H9 (cell line): ENCODE measurements around the gene CCDC192. TPM values are rescaled to one million over a fixed set of nuclear protein-coding genes. Genes with fewer than 3 reads are reported as not detected.

ENCODE experiments used
- DNase-seq: peaks from one replicate; pipeline ENCODE4 v3.0.0-alpha.2; 2017
- H2AFZ ChIP-seq: one replicate; pipeline ENCODE4 v1.6.1; 2013; ENCODE audit warnings: mild to moderate bottlenecking, low read length, control low read depth, moderate library complexity
- H2AK5ac ChIP-seq: 2 replicates; pipeline ENCODE4 v1.6.1; 2013; ENCODE audit warnings: low read length, control low read depth, mixed read lengths; ENCODE audit not compliant: insufficient read length
- H2BK120ac ChIP-seq: one replicate; pipeline ENCODE4 v1.6.1; 2013; ENCODE audit warnings: low read depth, mild to moderate bottlenecking, low read length, control low read depth, inconsistent platforms; ENCODE audit not compliant: poor library complexity, severe bottlenecking
- H2BK12ac ChIP-seq: 2 replicates; pipeline ENCODE4 v1.6.1; 2013; ENCODE audit warnings: low read length, control low read depth, mixed read lengths, low read depth; ENCODE audit not compliant: insufficient read length
- H2BK15ac ChIP-seq: 2 replicates; pipeline ENCODE4 v1.6.1; 2013; ENCODE audit warnings: low read depth, low read length, control low read depth
- H2BK20ac ChIP-seq: one replicate; pipeline ENCODE4 v1.6.1; 2013; ENCODE audit warnings: low read depth, mild to moderate bottlenecking, low read length, control low read depth, inconsistent platforms; ENCODE audit not compliant: poor library complexity, severe bottlenecking
- H2BK5ac ChIP-seq: 2 replicates; pipeline ENCODE4 v1.6.1; 2013; ENCODE audit warnings: low read length, control low read depth, mixed read lengths; ENCODE audit not compliant: insufficient read length
- H3K14ac ChIP-seq: 2 replicates; pipeline ENCODE4 v1.6.1; 2013; ENCODE audit warnings: low read length, control low read depth; ENCODE audit not compliant: insufficient read depth
- H3K18ac ChIP-seq: 2 replicates; pipeline ENCODE4 v1.6.1; 2013; ENCODE audit warnings: low read depth, mild to moderate bottlenecking, mixed read lengths, low read length, control low read depth; ENCODE audit not compliant: insufficient read length
- H3K23ac ChIP-seq: 2 replicates; pipeline ENCODE4 v1.6.1; 2013; ENCODE audit warnings: low read length, control low read depth, mixed read lengths, low read depth; ENCODE audit not compliant: insufficient read length
- H3K23me2 ChIP-seq: 2 replicates; pipeline ENCODE4 v1.6.1; 2013; ENCODE audit warnings: low read depth, mild to moderate bottlenecking, mixed read lengths, low read length, control low read depth; ENCODE audit not compliant: insufficient read length, poor library complexity, severe bottlenecking
- H3K27ac ChIP-seq: 2 replicates; pipeline ENCODE4 v1.5.1; 2013; ENCODE audit warnings: low read length, control low read depth, mixed read lengths, low read depth; ENCODE audit not compliant: insufficient read length
- H3K27me3 ChIP-seq: 2 replicates; pipeline ENCODE4 v1.6.1; 2013; ENCODE audit warnings: low read length, control low read depth, inconsistent platforms; ENCODE audit not compliant: insufficient read depth
- H3K4ac ChIP-seq: 2 replicates; pipeline ENCODE4 v1.6.1; 2013; ENCODE audit warnings: low read depth, mild to moderate bottlenecking, control low read depth, inconsistent platforms, low read length, moderate library complexity
- H3K4me1 ChIP-seq: 2 replicates; pipeline ENCODE4 v1.6.1; 2013; ENCODE audit warnings: low read length, control low read depth, inconsistent platforms; ENCODE audit not compliant: insufficient read depth
- H3K4me2 ChIP-seq: 2 replicates; pipeline ENCODE4 v1.6.1; 2013; ENCODE audit warnings: low read length, control low read depth, mixed read lengths; ENCODE audit not compliant: insufficient read length, insufficient read depth
- H3K56ac ChIP-seq: 2 replicates; pipeline ENCODE4 v1.6.1; 2013; ENCODE audit warnings: low read depth, mild to moderate bottlenecking, mixed read lengths, low read length, control low read depth; ENCODE audit not compliant: insufficient read length
- H3K79me1 ChIP-seq: 2 replicates; pipeline ENCODE4 v1.6.1; 2013; ENCODE audit warnings: low read depth, mild to moderate bottlenecking, moderate library complexity, low read length, control low read depth, inconsistent platforms; ENCODE audit not compliant: insufficient read depth, poor library complexity, severe bottlenecking
- H3K79me2 ChIP-seq: 2 replicates; pipeline ENCODE4 v1.6.1; 2013; ENCODE audit warnings: low read length, control low read depth, inconsistent platforms; ENCODE audit not compliant: insufficient read depth
- H3K9ac ChIP-seq: 2 replicates; pipeline ENCODE4 v1.6.1; 2013; ENCODE audit warnings: low read length, control low read depth, mixed read lengths; ENCODE audit not compliant: insufficient read length; ENCODE audit errors: extremely low read depth
- H3K9me3 ChIP-seq: one replicate; pipeline ENCODE4 v1.6.1; 2013; ENCODE audit warnings: low read depth, low read length, inconsistent platforms; ENCODE audit not compliant: control insufficient read depth
- H3T11ph ChIP-seq: one replicate; pipeline ENCODE4 v1.6.1; 2013; ENCODE audit warnings: mild to moderate bottlenecking, low read length, control low read depth, inconsistent platforms
- H4K20me1 ChIP-seq: one replicate; pipeline ENCODE4 v1.6.1; 2013; ENCODE audit not compliant: control insufficient read depth, insufficient read length, insufficient read depth
- H4K5ac ChIP-seq: 2 replicates; pipeline ENCODE4 v1.6.1; 2013; ENCODE audit warnings: low read depth, mild to moderate bottlenecking, mixed read lengths, low read length, control low read depth; ENCODE audit not compliant: insufficient read length
- H4K8ac ChIP-seq: replicated peaks from 2 replicates; pipeline ENCODE4 v1.6.1; 2013; ENCODE audit warnings: low read length, control low read depth, mixed read lengths, low read depth; ENCODE audit not compliant: insufficient read length
- H4K91ac ChIP-seq: 2 replicates; pipeline ENCODE4 v1.6.1; 2013; ENCODE audit warnings: low read depth, mild to moderate bottlenecking, moderate library complexity, mixed read lengths, low read length, control low read depth; ENCODE audit not compliant: insufficient read length
- H3K27ac Mint-ChIP-seq, 3 experiments: 2 replicates in 2 of 3; 3 replicates in 1 of 3; pipeline ENCODE4 v1.8.0; 2020 to 2021; ENCODE audit warnings: mixed read lengths in 3 of 3, mild to moderate bottlenecking in 1 of 3, moderate library complexity in 1 of 3
- H3K27me3 Mint-ChIP-seq: 2 replicates; pipeline ENCODE4 v1.8.0; 2021; ENCODE audit warnings: low read depth, mild to moderate bottlenecking, moderate library complexity, mixed read lengths
- H3K36me3 Mint-ChIP-seq, 3 experiments: 2 replicates in 2 of 3; 3 replicates in 1 of 3; pipeline ENCODE4 v1.8.0; 2020 to 2021; ENCODE audit warnings: low read depth in 3 of 3, mixed read lengths in 3 of 3; ENCODE audit not compliant: insufficient read depth in 1 of 3
- H3K4me1 Mint-ChIP-seq, 2 experiments: 2 replicates each; pipeline ENCODE4 v1.8.0; 2020; ENCODE audit warnings: mixed read lengths in 2 of 2
- H3K4me3 Mint-ChIP-seq, 2 experiments: 2 replicates in 1 of 2; 3 replicates in 1 of 2; pipeline ENCODE4 v1.8.0; 2020 to 2021; ENCODE audit warnings: mild to moderate bottlenecking in 2 of 2, mixed read lengths in 2 of 2, moderate library complexity in 1 of 2
- H3K9me3 Mint-ChIP-seq, 2 experiments: 2 replicates in 1 of 2; 3 replicates in 1 of 2; pipeline ENCODE4 v1.8.0; 2020; ENCODE audit warnings: mild to moderate bottlenecking in 2 of 2, mixed read lengths in 2 of 2, moderate library complexity in 1 of 2
- CTCF ChIP-seq: fragments of 200-600 bp; sonication (generic); conservative IDR thresholded peaks from 3 replicates; pipeline ENCODE4 v1.8.0; 2021; ENCODE audit warnings: antibody characterized with exemption, mild to moderate bottlenecking
- WGBS: extraction: QIAGEN DNeasy Blood & Tissue Kit; methylation state at CpG from one replicate; pipeline ENCODE4 v1.1.7; 2013; ENCODE audit warnings: missing lambda C conversion rate, low lambda C conversion rate, mixed read lengths; ENCODE audit not compliant: insufficient read length; ENCODE audit errors: extremely low coverage; 5-methylcytosine and 5-hydroxymethylcytosine counted together
- total RNA-seq: library from RNA; stranded (reverse); gene quantifications from 2 replicates; pipeline ENCODE4 v1.2.1, GENCODE V29; 2021

CCDC192 gene
- total RNA-seq, 1 experiment from 2014 or later: not detected

GRCh38 chr5:127923804-127924570 lies 220.8 kb downstream of the CCDC192 start:
- H3K4ac ChIP-seq: no peak overlapping the region
- H3K27ac ChIP-seq: no peak overlapping the region
- H3T11ph ChIP-seq: no peak overlapping the region
- H4K5ac ChIP-seq: no peak overlapping the region
- no peaks in the 10 kb centered on the region for H3K79me2 ChIP-seq
- H3K4me3 Mint-ChIP-seq: no peak overlapping the region
- H2BK120ac ChIP-seq: no peak overlapping the region
- H2BK15ac ChIP-seq: no peak overlapping the region
- peaks cover 0 to 6% of the 10 kb centered on the region in 2 experiments; a peak in 1 of 4 replicates for H3K4me1 Mint-ChIP-seq
- H3K23me2 ChIP-seq: no peaks in the 10 kb centered on the region
- no peak overlapping the region for H3K56ac ChIP-seq
- DNase-seq: no peak
- H2AK5ac ChIP-seq: no peak overlapping the region
- H3K18ac ChIP-seq: no peak overlapping the region
- H4K8ac ChIP-seq: no peak overlapping the region
- H3K79me1 ChIP-seq: no peaks in the 10 kb centered on the region
- TF ChIP-seq CTCF: no peak
- H2BK20ac ChIP-seq: no peak overlapping the region
- no peaks in the 10 kb centered on the region for H3K4me1 ChIP-seq
- no peaks in the 10 kb centered on the region for H4K20me1 ChIP-seq
- no peak overlapping the region for H3K23ac ChIP-seq
- no peaks in the 10 kb centered on the region for H3K27me3 ChIP-seq
- no peaks in the 10 kb centered on the region; a peak in 1 of 5 replicates for H3K9me3 Mint-ChIP-seq
- H3K14ac ChIP-seq: no peak overlapping the region
- no CpG with 5 or more reads among the region's 2 CpGs for WGBS
- H3K27ac Mint-ChIP-seq: no peak overlapping the region
- no peak overlapping the region for H3K4me2 ChIP-seq
- H2AFZ ChIP-seq: no peak overlapping the region
- peaks cover 15% of the 10 kb centered on the region for H3K27me3 Mint-ChIP-seq
- no peaks in the 10 kb centered on the region for H3K36me3 Mint-ChIP-seq
- H3K9ac ChIP-seq: no peak overlapping the region
- H3K9me3 ChIP-seq: no peaks in the 10 kb centered on the region
- H2BK5ac ChIP-seq: no peak overlapping the region
- H2BK12ac ChIP-seq: no peak overlapping the region
- no peak overlapping the region for H4K91ac ChIP-seq
